Ovary (tissue), 3 donors: ENCODE data around the gene SCGB3A2.

ENCODE experiments used
- CTCF ChIP-seq, 3 donors: fragments of 450-650 bp in 2 of 3; fragments of 200-600 bp in 1 of 3; IDR thresholded peaks; one replicate each; pipeline versions ENCODE4 v1.5.1 to v1.8.0; 2016 to 2022; ENCODE audit warnings: antibody characterized with exemption in 3 of 3, mild to moderate bottlenecking in 1 of 3
- EP300 ChIP-seq: sonication (generic); formaldehyde crosslinking; IDR thresholded peaks from one replicate; pipeline ENCODE4 v1.6.1; 2017; ENCODE audit warnings: antibody characterized with exemption
- POLR2A ChIP-seq: fragments of 450-650 bp; IDR thresholded peaks from one replicate; pipeline ENCODE4 v1.6.1; 2017; ENCODE audit warnings: antibody characterized with exemption, mild to moderate bottlenecking, moderate library complexity
- donor health status: DM: no; HTN: no; CAD: no.

DNA sequence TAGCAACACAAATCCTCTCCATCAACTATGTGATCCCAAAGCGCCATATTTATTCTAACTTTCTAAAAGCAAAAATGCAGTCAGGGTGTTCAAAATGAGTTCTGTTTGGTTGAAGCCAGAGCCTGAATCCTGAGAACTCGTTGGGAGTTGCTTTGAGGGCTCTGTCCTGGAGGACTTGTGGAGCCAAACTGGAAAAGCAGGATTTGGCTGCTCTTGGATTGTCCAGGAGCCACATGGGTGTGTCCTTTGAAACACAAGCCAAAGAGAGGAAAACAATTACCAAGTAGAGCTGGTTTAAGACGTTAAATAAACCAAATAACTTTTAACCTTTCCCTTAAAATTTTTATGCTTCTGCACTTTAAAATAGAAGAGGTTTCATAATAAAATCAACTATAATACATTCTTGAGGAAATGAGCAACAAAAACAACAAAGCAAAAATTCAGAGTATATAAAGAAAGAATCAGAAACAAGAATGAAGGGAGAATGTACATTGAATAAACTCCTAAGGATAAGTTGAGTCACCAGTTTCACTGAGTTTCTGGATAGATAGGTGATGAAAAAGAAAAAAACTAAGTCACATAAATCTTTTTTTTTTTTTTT lies 14.3 kb downstream of the SCGB3A2 start:
- TF ChIP-seq CTCF (IDR thresholded peaks at IDR 0.05) (no peak), POLR2A (no peak), EP300 (no peak)
